ENCODE data around the gene FNDC3B. TPM values are rescaled to one million over a fixed set of nuclear protein-coding genes. Genes with fewer than 3 reads are reported as not detected.

FNDC3B gene
- total RNA-seq, 4 donors from 2014 or later = 49.7 to 188 (median 165) TPM

GRCh38 chr3:172224560-172225214 is 185.3 kb downstream of the FNDC3B start:
- Histone ChIP-seq H3K4me1 (peaks cover 0 to 3% of the 10 kb centered on the region in 2 donors), H3K4me3 (no peak overlapping the region), H3K27me3 (no peaks in the 10 kb centered on the region), H3K36me3 (no peaks in the 10 kb centered on the region), H3K27ac (no peak overlapping the region), H3K9me3 (no peaks in the 10 kb centered on the region)
- intact Hi-C loops (cut with DNase I; ENCODE audit: low total_unique reads) = no loop called here
- DNase-seq = no peak
- TF ChIP-seq POLR2A (IDR thresholded peaks at IDR 0.05) = no peak
- TF ChIP-seq CTCF (IDR thresholded peaks at IDR 0.05) = no peak

- Histone ChIP-seq H3K4me1 (peaks cover 0 to 3% of the 10 kb centered on the region in 2 donors), H3K9me3 (no peaks in the 10 kb centered on the region), H3K27ac (no peak overlapping the region), H3K4me3 (no peak overlapping the region), H3K36me3 (no peaks in the 10 kb centered on the region), H3K27me3 (no peaks in the 10 kb centered on the region)
- no peak for TF ChIP-seq POLR2A (IDR thresholded peaks at IDR 0.05)
- TF ChIP-seq CTCF (IDR thresholded peaks at IDR 0.05) = no peak
- DNase-seq = no peak
- intact Hi-C loops (cut with DNase I; ENCODE audit: low total_unique reads) = no loop called here
These were observed 185.9 kb downstream of the FNDC3B start for GRCh38 chr3:172225215-172225707.

- no peak for DNase-seq
- Histone ChIP-seq H3K27me3 (no peaks in the 10 kb centered on the region), H3K36me3 (no peaks in the 10 kb centered on the region), H3K9me3 (no peaks in the 10 kb centered on the region), H3K4me3 (no peak overlapping the region), H3K27ac (peak overlapping the region in 1 of 2 donors; percentile 16), H3K4me1 (peaks cover 0 to 3% of the 10 kb centered on the region in 2 donors)
- intact Hi-C loops (cut with DNase I; ENCODE audit: low total_unique reads) = no loop called here
- TF ChIP-seq POLR2A (IDR thresholded peaks at IDR 0.05) = no peak
- TF ChIP-seq CTCF (IDR thresholded peaks at IDR 0.05) = no peak
These were observed 187.5 kb downstream of the FNDC3B start for GRCh38 chr3:172226831-172227230.

DNA sequence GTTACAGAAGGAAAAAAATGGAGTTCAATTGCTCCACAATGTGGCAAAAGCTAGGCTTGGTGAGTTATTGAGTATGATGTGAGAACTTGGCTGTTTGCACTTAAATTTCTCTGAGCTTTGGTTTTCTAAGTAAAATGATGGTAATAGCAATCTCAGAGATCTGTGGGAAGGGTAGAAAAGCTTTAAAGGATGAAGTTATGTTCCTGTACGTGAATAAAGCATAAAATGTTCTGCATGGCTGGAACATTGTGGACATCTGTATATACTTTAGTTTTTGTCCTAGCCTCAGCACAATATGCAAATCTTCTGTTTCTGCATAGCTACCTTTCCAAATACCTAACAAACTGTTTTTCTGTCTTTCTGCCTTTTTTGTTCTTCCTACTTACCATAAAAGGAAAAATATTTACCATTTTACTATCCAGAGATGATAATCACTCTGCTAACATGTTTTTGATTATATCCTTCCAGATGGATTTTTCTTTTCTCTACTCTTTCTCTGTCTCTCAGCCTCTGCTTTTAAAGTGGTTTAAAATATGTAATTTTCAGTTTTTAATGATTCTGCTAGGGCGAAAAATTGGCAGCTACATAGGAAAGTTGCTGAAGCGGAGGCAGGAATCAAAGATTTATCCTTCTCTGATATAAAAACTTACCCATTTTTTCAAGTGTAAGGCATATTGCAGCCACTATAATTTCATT is 188.1 kb downstream of the FNDC3B start:
- Histone ChIP-seq H3K27me3 (no peaks in the 10 kb centered on the region), H3K9me3 (no peaks in the 10 kb centered on the region), H3K4me3 (no peak overlapping the region), H3K27ac (peak overlapping the region; percentile 16 to 23), H3K36me3 (no peaks in the 10 kb centered on the region), H3K4me1 (peaks cover 0 to 3% of the 10 kb centered on the region in 2 donors)
- intact Hi-C loops (cut with DNase I; ENCODE audit: low total_unique reads) = no loop called here
- DNase-seq = no peak
- TF ChIP-seq CTCF (IDR thresholded peaks at IDR 0.05) (no peak), POLR2A (IDR thresholded peaks at IDR 0.05) (no peak)

DNA sequence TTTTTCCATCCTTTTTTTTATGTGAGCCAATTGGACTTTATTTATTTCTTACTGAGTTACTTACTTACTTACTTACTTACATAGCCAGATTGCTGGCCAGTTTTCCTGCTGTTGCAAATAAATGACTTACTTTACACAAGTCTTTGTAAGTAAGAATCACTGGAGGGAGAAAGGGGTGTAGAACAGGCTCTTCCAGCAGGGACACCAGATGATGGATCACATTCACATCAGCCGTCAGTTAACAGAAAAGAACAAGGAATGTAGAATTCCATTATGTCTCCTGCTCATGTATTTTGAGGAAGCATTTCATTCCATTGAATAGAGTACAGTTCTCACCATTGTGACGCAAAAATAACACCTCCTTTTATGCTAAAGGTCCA is 188.6 kb downstream of the FNDC3B start:
- H3K9me3 ChIP-seq = no peaks in the 10 kb centered on the region
- H3K36me3 ChIP-seq = no peaks in the 10 kb centered on the region
- no peak for TF ChIP-seq CTCF (IDR thresholded peaks at IDR 0.05)
- H3K4me3 ChIP-seq = no peak overlapping the region
- no peaks in the 10 kb centered on the region for H3K27me3 ChIP-seq
- DNase-seq = no peak
- intact Hi-C loops (cut with DNase I; ENCODE audit: low total_unique reads) = no loop called here
- H3K4me1 ChIP-seq = peaks cover 0 to 3% of the 10 kb centered on the region in 2 donors
- H3K27ac ChIP-seq = peak overlapping the region; percentile 16 to 23
